GM19240 (cell line): Measurements from ENCODE around the gene ACSL4.

Experiments used
- DNase-seq: peaks from one replicate; pipeline ENCODE4 v3.0.0; 2011; ENCODE audit warnings: low spot score; ENCODE audit not compliant: insufficient read length

The ACSL4 gene

GRCh38 chrX:109614951-109615350 lies 118.1 kb downstream of the ACSL4 start:
- DNase-seq: no peak

GRCh38 chrX:109601486-109601885 lies 131.6 kb downstream of the ACSL4 start:
- no peak for DNase-seq

GRCh38 chrX:109600237-109600651 lies 132.8 kb downstream of the ACSL4 start:
- no peak for DNase-seq

- DNase-seq: no peak
Measured at GRCh38 chrX:109596015-109596414, 137.0 kb downstream of the ACSL4 start.
